ENCODE measurements around the gene MMP25.
"Not testable (repeated sequence)": the region's sequence is repeated elsewhere in the genome, so short reads cannot be mapped to it uniquely, and the experiment has no call there.

MMP25 gene

GRCh38 chr16:3030222-3031212, 15.8 kb upstream of the MMP25 start:
- no peak for DNase-seq

DNA sequence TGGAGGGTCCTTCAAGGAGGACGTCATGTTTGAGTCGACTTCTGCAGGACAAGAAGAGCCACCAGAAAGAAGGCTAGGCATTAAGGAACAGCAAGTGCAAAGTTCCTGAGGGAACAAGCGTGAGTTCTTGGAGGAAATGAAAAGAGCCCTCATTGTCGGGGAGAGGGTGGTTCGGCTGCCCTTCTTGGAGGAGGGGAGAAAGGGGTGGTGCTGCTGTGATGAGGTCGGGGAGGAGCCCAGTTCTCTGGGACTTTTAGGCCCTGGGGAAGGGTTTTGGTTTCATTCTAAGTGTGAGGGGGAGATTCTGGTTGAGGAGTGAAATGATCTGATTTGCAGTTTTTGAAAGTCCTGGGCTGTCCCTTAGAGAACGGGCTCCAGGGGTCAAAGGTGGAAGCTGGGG, 13.7 kb upstream of the MMP25 start:
- DNase-seq = no peak

DNA sequence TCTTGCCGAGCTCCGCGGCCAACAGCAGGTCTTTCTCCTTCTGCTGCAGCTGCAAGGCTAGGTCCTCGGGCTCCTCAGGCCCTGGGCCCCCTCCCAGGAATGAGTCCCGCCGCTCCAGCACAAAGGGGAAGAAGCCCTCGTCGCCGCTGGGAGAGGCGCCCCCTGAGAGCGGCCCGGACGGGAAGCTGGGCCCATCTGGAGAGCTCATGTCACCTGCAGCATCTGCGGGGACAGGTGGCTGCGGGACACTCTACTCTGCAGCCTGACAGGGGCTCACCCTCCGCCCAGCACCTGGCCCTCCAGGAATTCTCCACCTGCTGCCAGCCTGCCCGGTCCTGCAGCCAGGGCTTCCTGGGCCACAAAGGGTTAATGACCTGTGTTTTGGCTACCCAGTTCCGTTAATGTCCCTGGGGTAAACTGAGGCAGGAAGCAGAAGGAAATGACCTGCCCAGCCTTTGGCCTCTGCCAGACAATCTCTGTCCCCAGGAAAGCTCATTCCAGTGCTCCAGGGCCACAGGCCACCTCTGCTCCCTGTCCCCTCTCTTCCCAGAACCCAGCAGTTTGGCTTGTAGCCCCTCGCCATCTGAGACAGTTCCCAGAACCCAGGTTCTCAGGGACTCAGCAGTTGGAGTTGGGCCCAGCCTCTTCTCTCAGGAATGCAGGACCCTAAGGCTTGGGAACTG, 10.9 kb upstream of the MMP25 start:
- DNase-seq = no peak

- DNase-seq = no peak
Measured at GRCh38 chr16:3035972-3036725, 10.2 kb upstream of the MMP25 start.

DNA sequence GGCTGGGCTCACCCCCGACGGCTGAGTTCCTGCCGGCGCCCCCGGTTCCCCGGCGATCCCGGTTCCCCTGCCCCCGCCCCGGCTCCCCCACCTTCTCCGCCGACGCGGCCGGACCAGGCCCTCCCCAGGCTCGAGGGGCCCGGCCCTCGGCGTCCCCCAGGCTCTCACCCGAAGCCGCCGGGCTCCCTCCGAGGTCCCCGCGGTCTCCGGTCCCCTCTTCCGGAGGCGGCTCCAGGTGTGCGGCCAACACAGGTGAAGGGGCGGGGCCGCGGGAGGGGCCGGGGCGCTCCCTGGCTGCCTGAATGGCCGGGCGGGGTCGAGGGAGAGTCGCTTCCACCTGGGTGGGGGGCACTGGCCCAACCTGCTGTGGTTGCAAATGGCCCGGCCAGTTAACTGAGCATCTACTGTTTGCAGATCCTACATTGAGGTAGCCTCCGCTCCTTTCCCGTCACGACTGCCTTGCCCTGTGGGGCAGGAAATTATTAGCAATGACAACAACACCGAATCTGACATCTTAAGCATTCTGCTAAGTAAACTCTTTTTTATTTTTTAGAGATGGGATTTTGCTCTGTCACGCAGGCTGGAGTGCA, 9.5 kb upstream of the MMP25 start, which contains the start of gene BICDL2:
Gene BICDL2, minus strand, starts transcription at position 219 of the 590 bp plus-strand sequence. CDS start 1,448 bp downstream, outside the sequence.
- no peak for DNase-seq

- DNase-seq = no peak
Measured at GRCh38 chr16:3038256-3038655, 8.1 kb upstream of the MMP25 start.

GRCh38 chr16:3038896-3039295, 7.5 kb upstream of the MMP25 start:
- DNase-seq = no peak

DNA sequence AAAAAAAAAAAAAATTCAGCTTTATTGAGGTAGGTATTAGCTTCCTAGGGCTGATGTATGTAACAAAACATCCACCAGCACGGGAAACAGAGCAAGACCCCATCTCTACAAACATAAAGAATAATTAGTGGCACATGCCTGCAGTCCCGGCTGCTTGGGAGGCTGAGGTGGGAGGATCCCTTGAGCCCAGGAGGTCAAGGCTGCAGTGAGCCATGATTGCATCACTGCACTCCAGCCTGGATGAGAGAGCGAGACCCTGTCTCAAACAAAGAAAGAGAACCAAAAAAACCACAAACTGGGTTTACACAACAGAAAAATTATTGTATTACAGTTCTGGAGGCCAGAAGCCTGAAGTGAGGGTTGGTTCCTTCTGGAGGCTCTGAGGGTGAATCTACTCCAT, 4.0 kb upstream of the MMP25 start:
- no peak for DNase-seq

GRCh38 chr16:3044708-3045107, 1.7 kb upstream of the MMP25 start:
- no peak for DNase-seq

- no peak for DNase-seq
Measured at GRCh38 chr16:3046641-3047386, 453 bp downstream of the MMP25 start.

DNA sequence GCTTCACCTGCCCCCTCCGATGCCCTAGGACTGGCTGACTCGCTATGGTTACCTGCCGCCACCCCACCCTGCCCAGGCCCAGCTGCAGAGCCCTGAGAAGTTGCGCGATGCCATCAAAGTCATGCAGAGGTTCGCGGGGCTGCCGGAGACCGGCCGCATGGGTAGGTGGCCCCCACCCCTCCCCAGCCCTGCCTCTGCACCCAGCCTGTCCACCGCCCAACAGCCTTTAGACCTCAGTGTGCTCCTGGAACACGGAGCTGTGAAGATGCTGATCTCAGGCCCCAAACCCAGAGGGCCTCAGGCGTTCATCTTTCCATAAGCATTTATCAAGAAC, 993 bp downstream of the MMP25 start:
- no peak for DNase-seq

GRCh38 chr16:3049921-3050481, 3.6 kb downstream of the MMP25 start:
- no peak for DNase-seq

- DNase-seq = no peak
Measured at GRCh38 chr16:3050487-3050886, 4.1 kb downstream of the MMP25 start.

DNA sequence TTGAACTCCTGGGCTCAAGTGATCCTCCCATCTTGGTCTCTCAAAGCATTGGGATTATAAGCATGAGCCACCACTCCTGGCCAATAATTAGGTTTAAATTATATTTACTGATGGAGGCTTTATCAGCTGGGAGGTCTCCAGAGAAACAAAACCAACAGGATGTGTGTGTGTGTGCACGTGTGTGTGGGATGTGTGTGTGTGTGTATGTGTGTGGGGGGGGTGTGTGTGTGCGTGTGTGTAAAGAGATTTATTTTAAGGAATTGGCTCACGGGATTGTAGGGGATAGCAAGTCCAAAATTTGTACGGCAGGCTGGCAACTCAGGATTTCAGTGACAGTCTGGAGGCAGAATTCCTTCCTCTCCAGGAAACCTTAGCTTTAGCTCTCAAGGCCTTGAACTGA, 4.6 kb downstream of the MMP25 start:
- DNase-seq = no peak

DNA sequence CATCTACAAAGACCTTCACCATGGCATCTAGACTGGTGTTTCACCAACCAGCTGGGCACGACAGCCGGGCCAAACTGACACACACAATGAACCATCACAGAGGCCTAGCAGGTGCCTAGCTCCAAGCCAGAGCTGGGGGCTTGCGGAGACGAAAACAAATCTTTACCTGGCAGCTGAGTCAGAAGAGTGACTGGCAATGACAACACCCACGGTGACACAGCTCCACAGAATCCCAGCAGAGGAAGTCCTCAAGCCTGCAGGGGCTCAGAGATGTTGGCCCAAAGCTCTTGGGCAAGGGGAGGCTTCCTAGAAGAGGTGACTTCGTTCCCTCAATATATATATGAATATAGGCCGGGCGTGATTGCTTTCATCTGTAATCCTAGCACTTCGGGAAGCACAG, 5.1 kb downstream of the MMP25 start:
- DNase-seq = no peak

DNA sequence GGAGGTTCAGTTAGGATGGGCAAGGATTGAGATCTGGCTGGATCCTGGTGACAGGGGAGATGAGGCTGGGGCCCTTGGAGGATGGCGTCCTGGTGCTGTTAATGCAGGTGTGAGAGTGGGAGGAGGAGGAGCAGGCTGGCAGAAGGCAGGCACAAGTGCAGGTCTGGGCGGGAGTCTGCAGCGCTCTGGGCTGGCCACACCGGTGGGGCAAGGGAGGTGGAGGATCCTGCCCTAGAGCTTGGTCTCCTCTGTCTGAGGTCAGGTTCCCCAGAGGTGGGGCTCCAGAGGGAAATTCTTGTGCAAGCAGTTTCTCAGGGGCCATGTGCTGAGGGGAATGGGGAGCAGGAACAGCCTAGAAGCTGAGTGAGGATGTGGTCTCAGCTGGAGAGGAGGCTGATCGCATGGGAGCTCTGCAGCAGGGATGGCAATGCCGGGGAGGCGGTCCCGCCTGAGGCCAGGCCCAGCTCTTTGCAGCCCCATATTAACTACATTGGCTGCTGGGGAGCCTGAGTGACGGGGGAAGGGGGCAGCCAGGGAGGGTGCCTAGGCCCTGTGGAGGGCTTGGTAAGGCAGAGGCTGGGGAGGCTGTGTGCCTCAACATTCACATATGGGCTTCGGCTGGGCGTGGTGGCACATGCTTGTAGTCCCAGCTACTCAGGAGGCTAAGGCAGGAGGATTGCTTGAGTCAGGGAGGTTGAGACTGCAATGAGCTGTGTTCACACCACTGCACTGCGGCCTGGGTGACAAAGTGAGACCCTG, 6.4 kb downstream of the MMP25 start:
- not testable (repeated sequence) for DNase-seq

- not testable (repeated sequence) for DNase-seq
Measured at GRCh38 chr16:3053330-3053710, 7.0 kb downstream of the MMP25 start.

DNA sequence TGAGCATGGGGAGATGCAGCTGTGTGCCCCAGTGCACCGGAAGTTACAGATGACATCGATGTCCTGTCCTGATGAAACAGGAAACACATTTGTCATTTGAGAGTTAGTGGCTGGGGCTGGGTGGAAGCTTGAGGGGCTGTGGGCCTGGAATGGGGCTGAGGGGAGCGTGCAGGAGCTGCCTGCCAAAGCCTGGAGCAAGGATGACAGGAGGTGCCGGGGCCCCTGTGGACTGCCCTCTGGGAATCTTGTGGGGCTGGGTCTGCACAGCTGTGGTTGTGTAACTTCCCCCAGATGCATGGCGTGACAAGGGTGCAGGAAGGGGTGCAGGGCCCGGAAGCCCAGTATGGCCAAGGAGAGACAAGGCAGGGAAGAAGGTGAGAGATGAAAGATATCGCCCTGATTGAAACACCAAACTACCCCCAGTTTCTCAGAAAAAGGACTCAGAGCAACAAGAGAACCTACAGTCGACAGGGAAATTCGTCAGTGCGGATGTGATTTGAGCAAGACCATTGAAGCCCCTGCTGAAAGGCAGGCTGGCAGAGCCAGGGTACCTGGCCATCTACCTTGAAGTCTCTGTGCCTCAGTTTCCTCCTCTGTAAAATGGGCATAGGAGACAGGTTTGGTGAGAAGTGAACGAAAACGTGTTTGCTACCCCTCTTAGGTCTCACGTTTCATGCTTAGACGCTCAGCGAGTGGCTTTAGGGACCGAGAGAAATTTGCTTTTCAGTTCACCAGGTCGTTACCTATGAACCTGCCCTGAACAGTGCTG, 8.8 kb downstream of the MMP25 start:
- DNase-seq = no peak

DNA sequence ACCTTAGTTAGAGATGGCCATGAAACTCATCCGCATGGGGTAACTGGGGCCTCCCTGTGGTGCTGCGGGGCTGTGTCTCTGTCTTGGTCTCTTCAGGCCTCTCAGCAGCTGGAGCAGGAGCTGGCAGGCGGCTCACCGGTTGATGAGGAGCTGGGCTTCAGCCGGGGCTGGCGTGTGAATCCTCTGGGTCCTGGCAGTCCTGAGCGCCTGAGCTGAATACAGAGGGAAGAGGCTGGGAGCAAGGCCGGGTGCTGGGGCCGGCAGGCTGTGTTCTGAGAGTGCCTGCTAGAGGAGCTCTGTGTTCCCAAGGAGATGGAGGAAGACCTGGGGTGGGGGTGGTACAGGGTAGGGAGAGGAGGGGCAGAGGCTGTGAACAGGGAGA, 9.4 kb downstream of the MMP25 start:
- not testable (repeated sequence) for DNase-seq

Measured in activated naive CD4-positive, alpha-beta T cell (primary cell).